HG03378 (cell line): ENCODE measurements around the gene TMEM72.

ENCODE experiments used
- ATAC-seq: cut with Tn5 transposase; IDR thresholded peaks from one replicate; pipeline ENCODE4 v1.9.1; 2021; ENCODE audit warnings: mild to moderate bottlenecking, moderate library complexity; ENCODE audit not compliant: unreplicated experiment

TMEM72 gene

DNA sequence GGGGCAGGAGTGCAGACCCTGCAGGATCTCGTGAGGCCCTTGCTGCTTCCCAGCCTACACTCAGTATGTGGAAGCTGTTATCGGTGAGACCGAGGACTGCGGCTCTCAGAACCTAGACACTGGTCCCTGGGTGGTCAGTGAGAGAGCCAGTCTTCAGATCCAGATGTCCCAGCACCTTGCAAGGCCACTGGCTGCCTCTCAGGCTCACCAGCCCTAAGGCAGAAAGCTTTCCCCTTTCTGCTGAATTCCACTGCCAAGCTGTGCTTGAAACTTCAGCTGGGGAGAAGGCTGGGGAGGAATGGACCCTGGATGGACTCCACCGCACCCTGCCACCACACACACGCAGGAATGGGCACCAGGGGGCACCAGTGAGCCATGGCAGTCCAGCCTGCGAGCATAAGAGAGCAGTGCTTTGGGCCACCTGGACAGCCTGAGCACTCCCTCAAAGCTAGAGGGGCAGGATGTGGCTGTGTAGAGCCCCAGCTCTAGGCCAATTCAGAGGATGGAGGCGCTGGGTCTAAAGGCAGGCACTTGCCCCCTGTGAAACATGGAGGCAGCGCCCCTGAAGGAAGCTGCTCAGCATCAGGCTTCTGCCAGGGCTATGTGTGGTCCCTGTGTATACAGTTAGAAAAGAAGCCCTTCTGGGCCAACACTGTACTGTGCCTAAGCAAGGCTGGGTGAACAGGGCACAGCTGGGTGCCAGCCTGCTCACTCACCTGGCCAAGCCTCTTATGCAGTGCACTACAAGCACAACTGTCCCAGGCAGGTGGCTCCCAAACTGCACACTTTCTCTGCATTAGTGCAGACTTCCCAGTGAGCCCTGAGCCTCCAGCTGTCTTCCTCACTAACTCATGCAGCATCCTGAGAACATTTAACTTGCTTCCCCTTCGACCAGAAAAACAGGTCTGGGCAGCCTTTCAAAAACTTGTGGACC is 21.6 kb downstream of the TMEM72 start:
- peak; percentile 94 for ATAC-seq

DNA sequence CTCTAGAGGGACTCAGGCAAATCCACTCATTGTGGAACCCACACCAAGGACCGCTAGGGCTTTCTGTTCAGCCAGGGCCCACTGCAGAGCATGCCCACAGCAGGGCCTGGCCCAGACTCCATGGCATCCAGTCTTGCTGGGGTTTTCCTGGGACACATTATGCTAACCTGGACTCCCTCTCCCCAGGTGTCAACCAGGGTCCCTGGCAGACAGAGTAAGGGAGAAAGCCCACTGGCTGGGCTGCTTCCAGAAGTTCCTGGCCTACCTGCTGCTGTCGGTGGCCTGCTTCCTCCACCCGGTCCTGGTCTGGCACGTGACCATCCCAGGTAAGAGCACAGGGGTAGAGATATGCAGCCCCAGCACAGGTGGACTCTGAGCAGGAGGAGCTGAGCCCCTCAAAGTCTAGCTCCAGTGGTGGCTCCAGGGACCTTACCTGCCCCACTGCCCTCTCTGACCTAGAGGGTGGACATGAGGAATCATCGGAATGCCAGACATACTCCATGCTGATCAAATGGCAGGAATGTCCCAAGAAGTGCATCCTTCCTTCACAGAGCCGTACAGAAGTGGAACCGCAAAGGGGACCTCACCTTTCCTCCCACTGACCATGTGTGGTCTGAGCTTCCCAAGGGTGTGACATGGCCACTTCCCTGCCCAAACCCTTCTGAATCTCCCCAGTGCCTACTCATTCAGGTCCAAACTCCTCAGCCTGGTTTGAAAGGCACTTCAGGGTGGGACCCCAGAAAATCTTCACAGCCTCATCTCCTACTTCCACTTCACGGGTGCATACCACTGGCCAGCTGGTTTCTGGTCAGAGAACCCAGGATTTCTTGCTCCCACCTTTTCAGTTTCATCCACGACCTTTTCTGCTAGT is 22.5 kb downstream of the TMEM72 start:
- ATAC-seq: no peak

DNA sequence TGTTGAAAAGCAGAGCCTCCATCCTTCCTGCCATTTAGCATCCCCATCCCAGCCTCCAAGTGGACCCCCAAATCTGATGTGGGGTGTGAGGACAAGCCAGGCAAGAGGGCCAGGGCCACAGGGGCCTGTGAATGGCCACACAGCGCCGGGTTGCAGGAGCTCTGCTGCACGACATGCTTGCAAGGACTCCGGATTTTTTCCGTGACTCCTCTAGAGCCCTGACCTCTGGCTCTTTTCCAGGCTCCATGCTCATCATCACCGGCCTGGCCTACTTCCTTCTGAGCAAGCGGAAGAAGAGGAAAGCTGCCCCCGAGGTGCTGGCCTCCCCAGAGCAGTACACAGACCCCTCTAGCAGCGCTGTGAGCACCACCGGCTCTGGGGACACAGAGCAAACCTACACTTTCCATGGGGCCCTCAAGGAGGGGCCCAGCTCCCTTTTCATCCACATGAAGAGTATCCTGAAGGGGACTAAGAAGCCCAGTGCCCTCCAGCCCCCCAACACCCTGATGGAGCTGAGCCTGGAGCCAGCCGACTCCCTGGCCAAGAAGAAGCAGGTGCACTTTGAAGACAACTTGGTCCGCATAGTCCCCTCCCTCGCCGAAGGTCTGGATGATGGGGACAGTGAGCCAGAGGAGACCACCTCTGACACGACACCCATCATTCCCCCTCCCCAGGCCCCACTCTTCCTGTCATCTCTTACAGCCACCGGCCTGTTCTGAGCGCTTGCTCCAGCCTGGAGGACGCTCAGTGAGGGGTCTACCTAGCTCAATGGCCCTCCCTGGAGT is 23.5 kb downstream of the TMEM72 start:
- no peak for ATAC-seq

DNA sequence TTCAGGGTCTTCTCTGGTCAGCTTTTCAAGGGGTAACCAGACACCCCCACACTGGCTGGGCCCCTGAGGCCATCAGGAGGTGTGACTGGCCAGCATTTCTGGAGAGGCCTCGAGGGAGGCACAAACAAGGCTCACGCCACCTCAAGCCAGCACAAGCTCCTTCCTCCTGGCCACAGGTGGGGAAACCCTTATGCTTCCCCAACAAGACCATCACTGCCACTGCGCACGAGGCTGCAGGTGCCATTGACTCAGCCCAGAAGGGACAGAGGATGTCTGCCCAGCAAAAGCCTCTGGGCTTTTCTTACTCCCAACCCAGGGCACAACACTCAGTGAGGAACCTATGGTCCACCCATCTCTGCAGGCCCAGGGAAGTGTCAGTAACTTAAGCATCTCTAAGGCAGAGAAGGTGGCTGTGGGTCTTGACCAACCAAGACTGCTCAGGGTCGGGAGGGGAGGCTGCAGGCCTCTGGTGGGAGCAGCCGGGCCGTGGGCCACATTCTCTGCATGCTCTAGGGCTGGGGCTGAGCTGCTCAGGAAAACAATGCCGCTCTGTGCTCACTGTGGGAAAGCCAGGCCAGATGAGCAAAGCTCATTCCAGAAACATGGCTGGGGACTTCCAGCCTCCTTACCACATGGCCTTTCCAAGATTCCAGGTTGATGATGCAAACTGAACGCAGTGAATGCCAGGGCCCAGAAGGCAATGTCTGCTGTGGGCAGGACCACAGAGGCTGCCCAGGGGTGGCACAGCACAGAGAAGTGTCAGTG is 24.2 kb downstream of the TMEM72 start:
- ATAC-seq: no peak

DNA sequence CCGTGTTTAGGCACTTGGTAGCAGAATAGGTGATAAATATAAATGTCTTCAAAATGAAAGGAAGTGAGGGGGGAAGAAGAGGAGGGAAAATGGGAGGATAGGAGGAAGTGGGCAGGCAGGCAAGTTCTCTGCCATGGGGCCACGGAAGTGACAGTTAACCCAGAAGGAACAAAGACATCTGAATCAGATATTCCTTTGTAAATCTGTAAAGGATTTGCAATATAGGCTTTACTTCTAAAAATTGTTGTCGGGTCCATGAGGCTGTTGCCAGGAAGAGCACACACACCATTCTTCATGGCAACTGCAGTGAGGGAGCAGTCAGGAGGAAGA is 24.8 kb downstream of the TMEM72 start:
- ATAC-seq: no peak

DNA sequence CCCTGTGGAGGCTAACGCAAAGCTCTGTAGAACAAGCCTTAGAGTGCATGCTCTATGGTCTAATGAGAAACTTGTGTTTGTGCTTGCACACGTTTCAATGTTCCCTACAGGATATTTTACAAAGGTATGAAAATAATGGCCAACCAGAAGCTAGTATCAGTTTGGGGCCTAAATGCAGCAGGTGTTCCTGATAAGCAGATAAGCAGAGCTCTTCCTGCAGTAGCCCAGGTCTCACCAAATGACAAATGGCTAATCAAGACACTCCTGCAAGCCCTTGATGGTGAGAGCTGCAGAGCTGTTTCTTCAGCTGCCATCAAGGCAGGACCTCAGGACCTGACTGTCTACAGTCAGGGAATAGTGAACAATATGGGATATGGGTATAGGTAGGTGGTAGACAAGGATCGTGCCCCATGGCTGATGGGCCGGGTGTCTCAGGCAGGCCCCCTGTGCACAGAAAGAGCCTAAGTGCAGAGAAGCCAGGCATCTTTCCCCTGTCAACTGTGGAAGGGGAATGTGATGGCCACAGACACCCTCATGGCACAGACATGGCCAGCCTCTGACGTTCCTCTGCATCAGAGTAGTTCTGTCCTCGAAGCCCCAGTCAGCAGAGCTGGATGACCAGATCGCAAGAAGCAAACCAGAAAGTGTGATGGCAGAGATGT is 25.3 kb downstream of the TMEM72 start:
- no peak for ATAC-seq

DNA sequence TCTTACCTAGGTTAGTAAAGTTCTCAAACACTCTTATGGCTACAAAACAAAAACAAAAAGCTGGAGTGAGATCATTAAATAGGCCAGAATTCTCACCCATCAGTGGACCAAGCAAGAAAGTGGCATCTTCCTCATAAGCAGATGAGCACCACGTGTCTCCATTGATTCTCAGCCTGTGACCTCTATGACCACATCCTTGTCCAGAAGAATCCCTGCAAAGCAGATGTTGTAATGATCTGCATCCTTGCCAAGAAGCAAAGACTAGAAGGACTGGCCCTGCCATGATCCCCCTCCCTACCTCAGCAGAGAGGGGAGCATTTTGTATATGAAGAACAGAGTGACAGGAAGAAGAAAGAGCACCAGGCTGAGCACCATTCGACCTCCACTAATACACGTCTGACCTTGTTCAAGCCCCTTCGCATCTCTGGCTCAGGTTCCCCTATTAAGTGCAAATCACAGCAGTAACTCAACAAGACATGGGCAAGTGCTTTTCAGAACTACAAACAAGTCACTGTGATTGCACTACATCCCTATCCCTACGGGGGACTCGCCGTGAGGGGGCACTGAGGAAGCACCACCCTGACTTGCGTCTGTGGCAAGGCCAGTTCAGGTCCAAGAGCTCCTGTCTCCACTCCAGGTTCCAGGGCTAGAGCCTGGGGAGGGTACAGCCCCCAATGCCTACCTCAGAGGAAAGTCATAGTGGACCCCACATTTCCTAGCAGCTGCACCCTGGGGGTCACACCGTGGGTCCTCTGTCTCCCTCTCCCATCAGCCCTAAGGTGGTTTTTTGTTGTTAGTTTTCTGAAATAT is 26.3 kb downstream of the TMEM72 start:
- ATAC-seq: no peak

DNA sequence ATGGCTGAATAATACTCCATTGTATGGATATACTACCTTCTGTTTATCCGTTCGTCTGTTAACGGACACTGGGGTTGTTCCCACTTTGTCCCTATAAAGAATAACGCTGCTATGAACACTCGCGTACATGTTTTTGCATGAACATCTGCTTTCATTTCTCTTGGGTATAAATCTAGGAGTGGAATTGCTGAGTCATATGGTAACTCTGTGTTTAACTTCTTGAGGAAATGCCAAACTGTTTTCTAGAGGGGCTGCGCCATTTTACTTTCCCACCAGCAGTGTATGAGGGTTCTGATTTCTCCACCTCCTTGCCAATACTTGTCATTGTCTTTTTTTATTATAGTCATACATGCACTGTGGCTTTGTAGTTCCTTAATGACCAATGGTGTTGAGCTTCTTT is 27.8 kb downstream of the TMEM72 start:
- ATAC-seq: no peak

DNA sequence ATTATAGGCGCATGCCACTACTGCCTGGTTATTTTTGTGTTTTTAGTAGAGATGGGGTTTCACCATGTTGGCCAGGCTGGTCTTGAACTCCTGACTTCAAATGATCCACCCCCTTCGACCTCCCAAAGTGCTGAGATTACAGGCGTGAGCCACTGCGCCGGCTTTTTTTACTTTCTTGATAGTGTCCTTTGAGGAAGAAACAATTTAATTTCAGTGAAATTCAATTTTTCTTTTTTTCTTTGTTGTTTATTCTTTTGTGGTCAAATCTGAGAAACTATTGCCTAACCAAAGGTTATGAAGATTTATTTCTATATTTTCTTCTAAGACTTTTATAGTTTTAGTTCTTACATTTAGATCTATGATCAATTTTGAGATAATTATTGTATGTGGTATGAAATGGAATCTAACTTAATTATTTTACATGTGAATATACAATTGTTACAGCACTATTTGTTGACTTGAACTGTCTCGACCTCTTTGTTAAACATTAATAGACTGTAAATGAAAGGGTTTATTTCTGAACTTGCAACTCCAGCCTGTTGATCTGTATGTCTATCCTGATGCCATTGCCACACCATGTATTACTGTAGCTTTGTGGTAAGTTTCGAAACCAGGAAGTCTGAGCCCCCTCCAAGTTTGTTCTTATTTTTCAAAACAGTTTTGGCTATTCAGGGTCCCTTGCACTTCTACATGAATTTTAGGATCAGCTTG is 28.7 kb downstream of the TMEM72 start:
- ATAC-seq: no peak

DNA sequence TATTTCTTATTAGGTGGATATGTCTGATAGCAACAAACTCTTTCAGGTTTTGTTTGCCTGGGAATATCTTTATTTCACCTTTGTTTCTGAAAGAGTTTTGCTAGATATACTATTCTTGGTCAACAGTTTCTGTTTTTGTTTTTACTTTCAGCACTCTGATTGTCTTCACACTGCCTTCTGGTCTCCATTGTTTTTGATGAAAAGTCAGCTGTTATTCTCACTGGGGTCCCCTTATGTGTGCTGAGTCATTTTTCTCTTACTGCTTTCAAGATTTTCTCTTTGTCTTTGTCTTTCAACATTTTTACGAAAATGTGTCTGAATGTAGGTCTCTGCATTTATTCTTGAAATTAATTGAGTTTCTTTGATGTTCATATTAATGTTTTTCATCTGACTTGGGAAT is 33.2 kb downstream of the TMEM72 start:
- ATAC-seq: no peak

DNA sequence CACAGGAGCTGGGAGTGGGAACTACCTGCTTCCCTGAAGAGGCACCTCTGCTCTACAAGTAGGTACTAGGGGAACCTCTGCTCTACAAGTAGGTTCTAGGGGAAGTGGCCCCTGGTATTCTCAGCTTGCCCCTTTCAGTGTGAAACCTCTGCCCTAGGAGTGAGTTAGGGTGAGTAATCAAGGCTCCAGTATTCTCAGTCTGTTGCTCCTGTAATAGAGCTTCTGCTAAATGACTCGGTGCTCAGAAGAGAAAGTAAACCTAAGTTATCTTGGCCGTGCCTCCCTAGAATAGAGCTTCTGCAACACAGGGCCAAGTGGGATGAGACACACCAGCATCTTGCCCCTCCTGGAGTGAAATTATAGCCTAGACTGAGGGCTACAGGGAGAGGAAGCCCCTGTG is 35.1 kb downstream of the TMEM72 start:
- peak; percentile 67 for ATAC-seq

DNA sequence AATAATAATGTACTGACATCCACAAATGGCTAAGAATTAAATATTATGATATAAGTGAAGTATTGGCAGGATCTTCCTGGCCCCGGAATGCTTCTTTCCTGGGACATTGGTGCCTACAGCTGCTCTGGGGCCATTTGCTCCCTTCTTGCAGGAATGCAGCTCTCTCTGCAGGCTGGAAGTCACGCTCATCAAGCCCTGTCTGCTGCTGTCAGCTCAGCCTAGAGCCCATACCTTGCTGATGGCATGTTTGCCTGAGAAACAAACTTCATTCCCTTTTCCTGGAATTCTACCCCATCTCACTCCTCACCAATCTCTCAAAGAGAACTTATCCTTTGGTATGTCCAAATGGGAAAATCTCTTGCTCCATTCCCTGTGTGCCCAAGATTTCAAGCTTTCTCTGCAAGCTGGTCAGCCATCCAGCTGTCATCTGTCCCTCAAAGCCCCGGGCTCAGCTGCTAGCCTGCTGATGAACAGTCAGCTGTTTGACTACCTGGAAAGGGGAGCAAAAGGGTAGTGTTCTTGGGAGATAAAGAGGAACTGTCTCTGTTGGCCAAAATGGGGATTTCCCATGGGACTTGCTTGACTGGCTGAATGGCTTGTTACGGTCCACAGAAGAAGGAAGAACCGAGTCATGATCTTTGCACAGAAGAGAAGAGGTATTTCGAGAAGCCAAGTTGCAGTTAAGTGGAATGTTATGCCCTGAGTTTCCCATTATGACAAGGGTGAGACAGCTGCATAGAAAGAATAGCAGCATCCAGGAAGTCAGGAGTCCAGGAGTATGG is 36.4 kb downstream of the TMEM72 start:
- ATAC-seq: peak; percentile 71

DNA sequence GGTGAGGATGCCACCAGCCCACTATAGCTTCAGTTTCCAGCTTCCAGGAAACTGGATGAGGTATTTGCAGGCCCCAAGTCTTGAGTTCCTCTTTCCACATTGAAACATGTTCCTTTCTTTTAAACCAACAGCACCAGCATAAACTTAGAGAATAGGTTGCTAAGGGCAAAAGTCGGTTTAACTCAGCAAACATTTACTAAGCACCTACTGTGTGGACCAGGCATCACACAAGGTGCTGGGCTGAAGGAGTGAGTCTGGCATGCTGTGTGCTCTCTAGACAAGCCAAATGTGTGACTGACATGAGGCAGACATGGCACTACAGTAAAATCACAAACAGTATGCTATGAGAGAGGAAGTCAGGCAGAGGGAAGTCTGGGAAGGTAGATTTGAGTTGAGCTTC is 37.5 kb downstream of the TMEM72 start:
- ATAC-seq: no peak

DNA sequence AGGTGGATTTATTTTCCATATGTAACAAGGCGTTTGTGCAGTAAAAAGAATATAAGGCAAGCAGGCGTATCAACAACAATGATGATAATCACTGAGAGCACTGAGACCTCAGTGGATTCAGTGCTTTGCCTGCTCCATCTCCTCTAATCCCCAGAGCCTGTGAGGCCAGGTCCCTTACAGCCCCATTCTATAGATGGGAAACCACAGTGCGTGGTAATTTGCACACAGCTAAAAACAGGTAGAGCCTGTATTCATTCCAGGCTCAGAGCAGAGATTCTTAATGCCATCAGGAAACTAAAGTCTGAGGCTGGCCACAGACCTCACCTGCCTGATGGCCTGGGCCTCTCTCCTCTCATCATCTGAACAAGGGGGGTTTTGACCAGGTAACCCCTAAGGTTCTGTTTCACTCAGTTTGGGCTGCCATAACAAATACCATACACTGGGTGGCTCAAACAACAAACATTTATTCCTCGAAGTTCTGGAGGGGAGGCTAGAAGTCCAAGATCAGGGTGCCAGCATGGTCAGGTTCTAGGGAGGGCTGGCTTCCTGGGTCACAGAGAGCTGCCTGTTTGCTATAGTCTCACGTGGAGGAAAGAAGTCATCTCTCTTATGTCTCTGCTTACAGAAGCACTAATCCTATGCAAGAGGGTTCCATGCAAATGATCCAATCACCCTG is 38.1 kb downstream of the TMEM72 start:
- no peak for ATAC-seq

DNA sequence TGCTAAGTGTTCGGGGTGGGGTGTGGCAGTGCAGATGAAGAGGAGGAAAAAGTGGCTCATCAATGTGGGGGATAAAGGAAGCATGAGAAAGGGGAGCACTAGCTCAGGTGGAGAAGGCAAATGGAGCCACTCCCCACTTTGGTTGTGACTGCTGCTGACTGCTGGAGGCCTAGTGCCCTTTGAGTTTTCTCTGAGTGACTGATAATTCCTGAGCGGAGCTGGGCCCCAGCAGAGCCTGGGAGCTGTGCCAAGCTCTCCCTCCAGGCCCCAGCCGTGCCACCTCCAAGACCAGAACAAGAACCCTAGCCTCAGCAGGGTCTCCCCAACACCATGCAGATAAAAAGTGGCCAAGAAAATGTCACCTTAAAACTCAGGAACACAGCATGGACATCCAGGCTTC is 38.8 kb downstream of the TMEM72 start:
- no peak for ATAC-seq

DNA sequence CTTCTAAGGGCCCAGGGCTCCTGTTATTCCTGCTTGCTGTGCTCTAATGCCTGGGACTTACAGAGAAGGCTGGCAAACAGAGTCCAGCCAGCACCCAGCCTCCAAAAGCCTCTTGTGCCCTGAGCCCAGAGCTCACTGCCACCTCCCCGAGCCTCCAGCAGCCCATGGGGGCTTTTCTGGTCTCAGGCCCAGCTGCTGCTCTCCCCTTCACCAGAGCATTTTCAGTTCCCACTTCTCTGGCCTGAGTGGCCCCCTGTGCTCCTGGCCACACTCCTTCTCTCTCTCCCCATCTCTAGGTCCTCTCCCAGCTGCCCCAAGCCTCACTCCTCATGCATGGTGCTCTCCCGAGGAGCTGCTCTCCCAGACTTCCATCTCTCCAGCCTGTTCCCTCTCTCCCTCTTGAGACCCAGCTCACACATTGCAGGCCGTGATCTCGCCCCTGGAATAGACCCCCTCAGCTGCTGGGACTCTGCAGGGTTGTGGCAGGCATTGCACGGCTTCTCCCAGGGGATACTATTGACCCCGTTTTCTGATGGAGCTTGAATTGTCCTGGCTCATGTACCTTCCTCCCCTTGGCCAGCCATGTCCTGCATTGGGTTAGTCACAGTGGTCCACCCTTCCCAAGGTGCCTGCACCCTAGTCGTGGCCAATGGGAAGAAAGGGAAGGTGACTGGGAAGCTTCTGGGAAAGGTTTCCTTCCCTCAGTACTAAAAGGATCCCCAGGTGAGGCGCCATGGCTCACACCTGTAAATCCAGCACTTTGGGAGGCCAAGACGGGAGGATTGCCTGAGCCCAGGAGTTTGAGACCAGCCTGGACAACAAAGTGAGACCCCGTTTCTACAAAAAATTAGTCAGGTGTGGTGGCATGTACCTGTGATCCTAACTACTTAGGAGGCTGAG is 39.4 kb downstream of the TMEM72 start:
- no peak for ATAC-seq
